ENCODE results near the gene HIC1.

- TF ChIP-seq CTCF (IDR thresholded peaks at IDR 0.05; ENCODE audit: poor library complexity) (no peak), EZH2 (IDR thresholded peaks at IDR 0.05; ENCODE audit: borderline replicate concordance) (no peak)
Observed at GRCh38 chr17:2070241-2071023, 15.5 kb downstream of the HIC1 start.
